Limb (tissue), 2 donors: ENCODE results near the gene ITPK1.

Experiments used
- DNase-seq, 2 donors: peaks; one replicate each; pipeline ENCODE4 v3.0.0-alpha.2; 2016; ENCODE audit errors: extremely low spot score in 2 of 2

Gene ITPK1

GRCh38 chr14:92990456-92991430 lies 125.0 kb downstream of the ITPK1 start:
- DNase-seq = no peak

GRCh38 chr14:92988786-92989755 lies 126.7 kb downstream of the ITPK1 start:
- no peak for DNase-seq

DNA sequence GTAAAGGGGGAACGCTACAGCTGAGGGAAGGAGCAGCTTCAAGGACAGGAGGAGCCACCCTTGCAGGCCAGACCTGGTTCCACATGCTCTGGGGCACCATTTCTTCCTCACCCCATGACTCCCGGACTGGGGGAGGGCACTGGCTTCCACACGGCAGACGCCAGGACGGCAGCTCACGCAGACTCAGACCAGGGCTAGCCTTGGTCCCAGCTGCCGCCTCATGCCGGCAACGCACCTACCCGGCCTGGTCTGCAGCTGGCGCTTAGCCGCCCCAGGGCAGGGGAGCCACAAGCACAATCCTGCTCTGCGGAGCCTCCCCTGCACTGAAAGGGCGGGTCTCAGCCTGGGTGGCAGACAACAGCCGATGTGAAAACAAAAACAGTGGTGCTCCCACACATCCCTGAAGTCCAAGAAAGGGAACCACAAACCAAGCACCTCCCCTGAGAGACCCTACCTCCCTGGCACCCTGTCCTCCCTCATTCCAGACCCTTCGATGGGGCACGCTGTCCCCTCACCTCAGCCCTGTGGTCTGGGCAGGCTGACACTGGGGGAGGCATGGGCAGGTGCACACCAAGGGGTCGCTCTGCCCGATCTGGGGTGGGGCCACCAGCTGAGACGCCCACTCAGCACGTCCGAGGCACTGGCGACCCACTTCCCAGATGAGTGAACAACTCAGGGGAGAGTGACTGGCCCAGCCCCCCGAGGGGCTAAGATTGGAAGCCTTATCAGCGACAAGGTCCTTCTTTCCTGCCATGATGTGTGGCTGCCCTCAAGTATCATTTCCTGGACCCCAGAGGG lies 127.8 kb downstream of the ITPK1 start:
- no peak for DNase-seq

GRCh38 chr14:92987148-92987570 lies 128.6 kb downstream of the ITPK1 start:
- DNase-seq = no peak

- DNase-seq = peak in 1 of 2 donors; percentile 44
Observed at GRCh38 chr14:92986254-92987147, 129.2 kb downstream of the ITPK1 start.

- DNase-seq = no peak
Observed at GRCh38 chr14:92985521-92985920, 130.2 kb downstream of the ITPK1 start.

GRCh38 chr14:92984896-92985295 lies 130.8 kb downstream of the ITPK1 start:
- DNase-seq = no peak

DNA sequence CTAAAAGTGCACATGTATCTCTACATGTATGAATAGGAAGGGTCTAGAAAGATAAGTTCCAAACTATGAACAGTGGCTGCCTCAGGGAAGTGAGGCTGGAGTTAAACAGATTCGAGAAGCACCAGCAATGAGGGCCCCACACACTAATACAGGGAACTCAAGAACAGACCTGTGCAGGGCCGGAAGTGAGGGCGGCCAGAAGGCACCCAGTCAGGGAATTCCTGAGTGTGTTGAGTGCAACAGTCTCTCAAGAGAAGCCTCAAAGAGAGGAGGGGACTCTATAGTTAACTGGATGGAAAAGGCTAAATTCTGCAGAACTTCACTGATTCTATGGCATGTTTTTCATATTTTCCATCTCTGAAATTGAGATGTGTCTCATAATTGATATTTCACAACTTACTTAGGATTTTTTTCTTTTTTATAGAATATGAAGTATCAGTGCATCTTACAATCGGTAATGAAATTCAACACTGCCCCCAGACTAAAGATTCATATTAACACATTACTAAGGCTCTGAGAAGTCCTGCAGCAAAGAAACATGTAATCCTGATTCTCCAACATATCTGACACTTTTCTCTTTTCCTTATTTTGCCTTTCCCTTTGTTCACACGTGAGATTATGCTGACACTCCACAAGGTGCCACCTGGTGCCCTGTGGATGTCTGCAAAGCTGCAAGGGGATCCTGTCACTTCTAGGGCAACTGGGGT lies 131.5 kb downstream of the ITPK1 start:
- DNase-seq = no peak

DNA sequence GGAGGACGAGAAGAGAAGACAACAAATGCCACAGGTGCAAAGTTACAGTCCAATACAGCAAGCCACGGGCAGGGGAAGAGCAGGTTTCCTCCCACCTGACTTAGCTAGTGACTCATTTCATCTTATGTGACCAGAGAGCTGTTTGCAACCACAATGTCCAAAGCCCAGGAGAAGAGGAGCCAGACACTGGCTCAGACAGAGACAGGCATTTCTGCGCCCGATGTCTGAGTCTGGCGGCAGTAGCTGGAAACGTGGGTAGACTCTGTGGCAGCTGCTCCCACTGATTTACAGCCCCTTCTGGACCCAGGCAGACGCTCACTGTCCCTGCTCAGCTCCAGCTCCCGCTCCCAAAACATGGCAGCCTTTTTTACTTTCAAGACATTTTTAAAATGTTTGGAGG lies 132.8 kb downstream of the ITPK1 start:
- DNase-seq = no peak

GRCh38 chr14:92981726-92982125 lies 134.0 kb downstream of the ITPK1 start:
- no peak for DNase-seq

- DNase-seq = no peak
Observed at GRCh38 chr14:92980866-92981265, 134.9 kb downstream of the ITPK1 start.

DNA sequence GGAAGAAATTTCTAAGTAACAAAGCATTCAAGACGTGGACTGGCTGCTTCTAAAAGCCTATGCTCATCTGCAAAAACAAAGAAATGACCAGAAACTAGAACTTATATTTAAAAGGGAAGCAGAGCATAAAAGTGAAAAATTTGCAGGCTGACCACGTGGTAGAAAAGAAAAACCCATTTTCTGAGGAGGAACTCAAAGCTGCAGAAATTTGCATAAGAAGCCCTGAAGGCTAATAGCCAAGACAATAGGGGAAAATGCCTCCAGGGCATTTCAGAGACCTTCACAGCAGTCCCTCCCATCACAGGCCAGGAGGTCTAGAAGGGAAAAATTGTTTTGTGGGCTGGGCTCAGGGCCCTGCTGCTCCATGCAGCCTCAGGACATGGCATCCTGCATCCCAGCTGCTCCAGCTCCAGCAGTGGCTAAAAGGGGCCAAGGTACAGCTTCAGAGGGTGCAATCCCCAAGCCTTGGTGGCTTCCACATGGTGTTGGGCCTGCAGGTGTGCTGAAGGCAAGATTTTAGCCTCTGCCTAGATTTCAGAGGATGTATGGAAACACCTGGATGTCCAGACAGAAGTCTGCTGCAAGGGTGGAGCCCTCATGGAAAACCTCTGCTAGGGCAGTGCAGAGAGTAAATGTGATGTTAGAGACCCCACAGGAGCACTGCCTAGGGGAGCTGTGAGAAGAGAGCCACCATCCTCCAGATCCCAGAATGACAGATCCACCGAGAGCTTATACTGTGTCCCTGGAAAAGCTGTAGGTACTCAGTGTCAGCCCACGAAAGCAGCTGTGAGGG lies 137.3 kb downstream of the ITPK1 start:
- DNase-seq = no peak

GRCh38 chr14:92976268-92976667 lies 139.5 kb downstream of the ITPK1 start:
- no peak for DNase-seq

DNA sequence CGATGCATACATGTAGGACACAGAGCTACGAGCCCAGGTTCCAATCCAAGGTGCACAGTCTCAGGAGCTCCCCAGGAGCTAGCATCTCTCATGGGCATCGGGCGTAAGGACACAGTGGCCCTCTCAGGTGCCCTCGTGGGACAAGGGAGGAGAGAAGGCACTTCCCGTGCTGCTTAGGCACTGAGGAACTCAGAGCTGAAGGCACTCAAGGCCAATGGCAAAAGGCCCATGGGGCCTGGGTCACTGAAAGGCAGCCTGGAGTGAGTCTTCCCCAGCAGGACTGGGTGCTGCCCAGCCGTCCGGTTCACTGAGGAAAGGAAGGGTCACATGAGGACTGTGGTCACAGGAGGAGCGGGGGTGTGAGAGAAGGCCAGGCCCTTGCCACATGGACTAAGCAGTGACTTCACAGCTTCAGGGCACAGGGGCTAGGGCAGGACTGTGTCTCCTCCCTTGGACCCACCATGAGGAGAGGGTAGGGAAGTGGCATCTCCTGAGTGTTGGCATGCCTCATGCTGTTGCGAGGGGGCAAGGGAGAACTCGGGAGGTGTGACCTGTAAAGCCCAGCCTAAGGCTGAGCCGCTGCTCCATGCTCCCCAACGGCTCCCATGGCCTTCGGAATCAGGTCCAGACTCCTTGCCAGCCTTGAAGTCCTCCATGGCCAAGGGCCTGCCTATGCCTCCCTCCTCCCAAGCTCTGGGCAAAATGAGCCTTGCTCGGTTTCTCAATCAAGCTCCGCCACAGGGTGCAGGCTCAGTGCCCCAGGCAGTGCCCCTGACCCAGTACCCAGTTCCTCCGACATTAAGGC lies 141.0 kb downstream of the ITPK1 start:
- no peak for DNase-seq

DNA sequence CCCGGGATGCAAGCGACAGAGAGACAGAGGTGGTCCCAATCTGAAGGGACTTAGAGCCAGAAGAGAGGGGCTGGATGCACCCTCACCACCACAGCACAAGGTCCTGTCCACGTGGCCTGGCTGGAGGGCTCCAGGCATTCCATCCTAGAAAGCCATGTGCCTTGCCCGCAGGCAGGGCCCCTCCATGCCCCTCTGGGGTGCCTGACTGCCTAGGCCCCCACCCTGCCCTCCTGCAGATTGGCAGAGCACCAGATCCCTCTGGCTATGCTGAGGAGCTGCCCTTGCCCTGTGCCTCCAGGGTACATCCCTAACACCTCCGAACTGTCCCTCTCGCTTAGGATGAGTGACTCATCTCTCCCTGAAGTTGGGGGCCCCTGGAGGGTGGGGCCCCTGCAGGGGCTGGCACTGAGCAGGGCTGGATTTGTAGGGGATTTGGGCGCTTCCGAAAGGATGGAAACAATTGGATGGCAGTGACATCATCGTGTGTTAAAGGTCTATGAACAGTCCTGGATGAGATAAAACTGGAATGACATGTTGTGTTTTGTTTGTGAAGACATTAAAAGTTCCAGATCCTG lies 141.8 kb downstream of the ITPK1 start:
- no peak for DNase-seq

GRCh38 chr14:92973261-92973797 lies 142.4 kb downstream of the ITPK1 start:
- DNase-seq = peak in 1 of 2 donors; percentile 76

DNA sequence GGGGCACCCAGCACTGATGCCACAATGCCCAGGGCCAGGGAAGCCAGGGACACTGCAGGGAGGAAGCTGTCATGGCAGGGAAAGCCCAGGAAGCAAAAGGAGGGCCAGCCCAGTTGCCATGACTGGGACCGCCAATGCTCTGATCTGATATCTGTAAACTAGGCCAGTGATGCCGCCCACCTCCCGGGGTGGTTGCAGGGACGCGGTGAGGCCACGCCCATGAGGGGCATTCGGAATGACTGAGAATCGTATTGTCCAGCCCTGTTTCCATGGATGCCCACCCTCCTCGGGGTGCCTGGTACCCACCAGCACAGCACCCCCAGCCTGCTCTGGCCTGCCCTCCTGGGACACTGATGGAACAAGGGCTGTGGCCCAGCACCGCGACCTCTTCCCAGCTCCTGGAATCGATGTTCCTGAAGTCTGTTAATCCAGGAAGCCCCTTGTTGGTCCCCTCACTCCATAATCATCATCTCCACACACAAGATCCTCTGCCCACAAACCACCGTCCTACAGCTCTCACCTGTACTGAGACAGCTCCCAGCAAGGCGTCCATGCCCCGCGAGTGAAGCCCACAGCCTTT lies 144.0 kb downstream of the ITPK1 start:
- DNase-seq = no peak
